HepG2 (cell line): ENCODE results near the gene PRKCZ. TPM values are rescaled to one million over a fixed set of nuclear protein-coding genes. Genes with fewer than 3 reads are reported as not detected.

ENCODE experiments used
- ATAC-seq: fragments of 200-7000 bp; cut with Tn5 transposase; 3 replicates; pipeline ENCODE4 v1.9.1; 2020; ENCODE audit warnings: mild to moderate bottlenecking, moderate library complexity
- BruUV-seq: library from RNA; stranded (reverse); fragments of 400-500 nt; replicated peaks from 2 replicates; lab custom pipeline; 2021; lab: Mats Ljungman, UMichigan
- CTCF ChIA-PET: fragments of 300-600 bp; formaldehyde crosslinking; extraction: SDS; loops from one replicate; lab custom pipeline; 2021; ENCODE audit warnings: low total read pairs, inconsistent platforms, low intra/inter-chr PET ratio; lab: Yijun Ruan, JAX
- POLR2A ChIA-PET: fragments of 350-600 bp; sonication (Branson Sonifier 250); formaldehyde crosslinking; loops from one replicate; lab custom pipeline; 2020; ENCODE audit warnings: antibody characterized with exemption, inconsistent platforms; lab: Yijun Ruan, JAX
- DNase-seq: peaks from one replicate; pipeline ENCODE4 v3.0.0-alpha.2; 2015; ENCODE audit warnings: low spot score
- FAIRE-seq: peaks from 3 replicates; lab custom pipeline; 2011; peaks lifted over from hg19 to GRCh38; lab: Jason Lieb, UNC
- H2AFZ ChIP-seq: one replicate; pipeline ENCODE4 v1.6.1; 2011; ENCODE audit warnings: low read length, inconsistent platforms
- H3K27ac ChIP-seq: fragments of 300-600 bp; 3 replicates; pipeline ENCODE4 v1.8.0; 2011; ENCODE audit warnings: mixed run types, mild to moderate bottlenecking, mixed read lengths, low read length, inconsistent platforms; ENCODE audit not compliant: insufficient read depth; ENCODE audit errors: extremely low read length
- H3K27me3 ChIP-seq, 2 experiments: fragments of 200-600 bp in 1 of 2; 2 replicates in 1 of 2; 3 replicates in 1 of 2; pipeline versions ENCODE4 v1.6.0 to v1.8.0; 2011; ENCODE audit warnings: low read length in 2 of 2, mild to moderate bottlenecking in 2 of 2, moderate library complexity in 2 of 2, inconsistent platforms in 1 of 2; ENCODE audit not compliant: insufficient read depth in 2 of 2, control insufficient read depth in 1 of 2
- H3K36me3 ChIP-seq, 2 experiments: fragments of 200-600 bp in 1 of 2; replicated peaks in 1 of 2; 2 replicates in 1 of 2; 3 replicates in 1 of 2; pipeline versions ENCODE4 v1.5.1 to v1.8.0; 2011; ENCODE audit warnings: low read length in 2 of 2, inconsistent platforms in 1 of 2; ENCODE audit not compliant: insufficient read depth in 2 of 2, control insufficient read depth in 1 of 2
- H3K4me1 ChIP-seq: 2 replicates; pipeline ENCODE4 v1.5.1; 2012; ENCODE audit warnings: low read length, inconsistent platforms; ENCODE audit not compliant: insufficient read depth
- H3K4me2 ChIP-seq: 2 replicates; pipeline ENCODE4 v1.6.0; 2011; ENCODE audit warnings: low read depth, low read length, inconsistent platforms
- H3K4me3 ChIP-seq, 3 experiments: fragments of 200-600 bp in 1 of 3; sonication (generic), shearing (Covaris generic) in 1 of 3; replicated peaks in 1 of 3; 2 replicates each; pipeline ENCODE4 v1.5.1; 2011 to 2016; ENCODE audit warnings: low read length in 3 of 3, inconsistent platforms in 2 of 3, low read depth in 2 of 3, mild to moderate bottlenecking in 2 of 3, control low read depth in 1 of 3, mixed read lengths in 1 of 3; ENCODE audit not compliant: insufficient read depth in 1 of 3
- H3K79me2 ChIP-seq: one replicate; pipeline ENCODE4 v1.6.1; 2011; ENCODE audit warnings: low read length, inconsistent platforms; ENCODE audit not compliant: insufficient read depth
- H3K9ac ChIP-seq: 2 replicates; pipeline ENCODE4 v1.6.0; 2011; ENCODE audit warnings: mild to moderate bottlenecking, low read depth, low read length, inconsistent platforms; ENCODE audit not compliant: insufficient read depth
- H3K9me3 ChIP-seq: 2 replicates; pipeline ENCODE4 v1.5.1; 2012; ENCODE audit warnings: mild to moderate bottlenecking, low read length
- H4K20me1 ChIP-seq: 2 replicates; pipeline ENCODE4 v1.6.0; 2011; ENCODE audit warnings: inconsistent platforms, mild to moderate bottlenecking, low read length, moderate library complexity; ENCODE audit not compliant: insufficient read depth
- CENPT ChIP-seq: sonication (generic); formaldehyde crosslinking; IDR thresholded peaks from 2 replicates; pipeline ENCODE4 v1.8.0; 2022; ENCODE audit warnings: low read depth, mild to moderate bottlenecking, moderate library complexity, missing genetic modification reagents
- FOXP1 ChIP-seq, 2 experiments: fragments of 450-650 bp in 1 of 2; IDR thresholded peaks; 2 replicates each; pipeline ENCODE4 v1.6.1; 2017 to 2018; ENCODE audit warnings: antibody characterized with exemption in 1 of 2
- HNRNPLL ChIP-seq: fragments of 200-400 bp; formaldehyde crosslinking; IDR thresholded peaks from 2 replicates; pipeline ENCODE4 v1.6.1; 2017; ENCODE audit warnings: mild to moderate bottlenecking, low read depth, low read length; ENCODE audit not compliant: poor library complexity, severe bottlenecking
- MNT ChIP-seq: fragments of 450-650 bp; IDR thresholded peaks from 2 replicates; pipeline ENCODE4 v1.6.1; 2016
- NR2F1 ChIP-seq, 2 experiments: fragments of 450-650 bp in 1 of 2; formaldehyde crosslinking in 1 of 2; IDR thresholded peaks; 2 replicates each; pipeline versions ENCODE4 v1.5.0 to v1.6.1; 2016 to 2020; ENCODE audit warnings: mild to moderate bottlenecking in 1 of 2, missing compliant biosample characterization in 1 of 2, missing genetic modification reagents in 1 of 2, moderate library complexity in 1 of 2
- ZBTB10 ChIP-seq: sonication (generic); formaldehyde crosslinking; IDR thresholded peaks from 2 replicates; pipeline ENCODE4 v1.4.0; 2020; ENCODE audit warnings: missing genetic modification reagents, borderline replicate concordance
- ZNF773 ChIP-seq: sonication (generic); formaldehyde crosslinking; IDR thresholded peaks from 2 replicates; pipeline ENCODE4 v1.4.0; 2020; ENCODE audit warnings: missing genetic modification reagents, borderline replicate concordance
- WGBS: methylation state at CpG from one replicate; pipeline ENCODE4 v1.1.6; 2017; ENCODE audit warnings: low lambda C conversion rate; 5-methylcytosine and 5-hydroxymethylcytosine counted together
- in situ Hi-C: cut with HindIII; loops from 2 replicates; pipeline ENCODE4 v1.10.0; 2017; ENCODE audit warnings: low pct_unique_long_range_greater_than_20kb; ENCODE audit not compliant: extremely low pct_ligation_motif_present
- intact Hi-C: fragments of 100-400 bp; cut with micrococcal nuclease; formaldehyde crosslinking; loops from one replicate; pipeline ENCODE4 v1.10.0; 2022; ENCODE audit not compliant: unreplicated experiment
- polyA plus RNA-seq, 8 experiments: library from polyadenylated mRNA; depleted of rRNA in 3 of 8; stranded (reverse) in 7 of 8; unstranded in 1 of 8; fragments of >200 nt; fragmentation: Illumina TruSeq in 4 of 8; extraction: Trizol in 4 of 8; gene quantifications; 2 replicates each; pipeline versions ENCODE4 v1.2.1 to v1.2.3, GENCODE V29; 2011 to 2016; ENCODE audit warnings: low read depth in 4 of 8, missing spikeins in 1 of 8, mixed read lengths in 1 of 8; ENCODE audit not compliant: insufficient read depth in 1 of 8
- total RNA-seq, 5 experiments: library from RNA; depleted of rRNA; stranded (reverse); fragments of >200 nt; fragmentation: Illumina TruSeq; extraction: Trizol; gene quantifications; 2 replicates each; pipeline ENCODE4 v1.2.3, GENCODE V29; 2016; ENCODE audit warnings: low read depth in 1 of 5

PRKCZ gene
- total and polyA plus RNA-seq, 2 of the 13 experiments (the other 11 are each of a cell fraction or from before 2014, with no cell fraction given) = 34.7 to 85.2 TPM

GRCh38 chr1:2041887-2042286, 8.3 kb upstream of the PRKCZ start:
- BruUV-seq = no TSS peak
- no peaks in the 10 kb centered on the region for H3K9me3 ChIP-seq
- in situ Hi-C loops (no loop called here), intact Hi-C loops (no loop called here)
- H3K4me1 ChIP-seq = peaks cover 42% of the 10 kb centered on the region
- H2AFZ ChIP-seq = no peak overlapping the region
- H3K79me2 ChIP-seq = no peaks in the 10 kb centered on the region
- DNase-seq (no peak), FAIRE-seq (no peak), ATAC-seq (no peak)
- H3K36me3 ChIP-seq = no peaks in the 10 kb centered on the region
- CTCF ChIA-PET = no interaction called here
- WGBS = 40% methylated on average over 1 of the region's 4 CpGs
- no peak for TF ChIP-seq NR2F1 (CRISPR knock-in tag; IDR thresholded peaks at IDR 0.05)
- TF ChIP-seq ZNF773 (CRISPR knock-in tag) = no peak
- TF ChIP-seq FOXP1 (IDR thresholded peaks at IDR 0.05) = no peak
- TF ChIP-seq FOXP1 (CRISPR knock-in tag; IDR thresholded peaks at IDR 0.05) = no peak
- TF ChIP-seq ZBTB10 (CRISPR knock-in tag) = no peak
- no peak for TF ChIP-seq CENPT (CRISPR knock-in tag)
- TF ChIP-seq MNT = peak; percentile 85
- peak; percentile 55 for TF ChIP-seq HNRNPLL
- H4K20me1 ChIP-seq = no peaks in the 10 kb centered on the region
- H3K27ac ChIP-seq = no peak overlapping the region
- no peak overlapping the region for H3K9ac ChIP-seq
- H3K27me3 ChIP-seq = peaks cover 11 to 59% of the 10 kb centered on the region in 2 experiments
- no peak overlapping the region for H3K4me3 ChIP-seq
- no peak overlapping the region for H3K4me2 ChIP-seq
- POLR2A ChIA-PET = no interaction called here
